Ovary (tissue), 9 donors: Measurements from ENCODE around the gene WASL. TPM values are rescaled to one million over a fixed set of nuclear protein-coding genes. Genes with fewer than 3 reads are reported as not detected.

Experiments
- DNase-seq, 5 donors: peaks; one replicate each; pipeline ENCODE4 v3.0.0-alpha.2; 2019 to 2020
- H3K27ac ChIP-seq, 2 donors: fragments of 200-600 bp; one replicate each; pipeline versions ENCODE4 v1.5.1 to v1.8.0; 2019 to 2022
- H3K27me3 ChIP-seq: fragments of 200-600 bp; one replicate; pipeline ENCODE4 v1.8.0; 2022
- H3K36me3 ChIP-seq: fragments of 200-600 bp; sonication (generic); one replicate; pipeline ENCODE4 v1.5.1; 2019
- H3K4me1 ChIP-seq: one replicate; pipeline ENCODE4 v1.8.1; 2013; ENCODE audit warnings: mild to moderate bottlenecking, moderate library complexity; ENCODE audit not compliant: insufficient read depth
- H3K4me3 ChIP-seq: fragments of 200-600 bp; sonication (generic); one replicate; pipeline ENCODE4 v1.5.1; 2017
- H3K9me3 ChIP-seq, 2 donors: fragments of 200-600 bp in 1 of 2; sonication (generic) in 1 of 2; one replicate each; pipeline versions ENCODE4 v1.5.1 to v1.8.1; 2013 to 2019; ENCODE audit warnings: mild to moderate bottlenecking in 1 of 2, moderate library complexity in 1 of 2
- EP300 ChIP-seq: sonication (generic); formaldehyde crosslinking; IDR thresholded peaks from one replicate; pipeline ENCODE4 v1.6.1; 2017; ENCODE audit warnings: antibody characterized with exemption
- POLR2A ChIP-seq: fragments of 450-650 bp; IDR thresholded peaks from one replicate; pipeline ENCODE4 v1.6.1; 2017; ENCODE audit warnings: antibody characterized with exemption, mild to moderate bottlenecking, moderate library complexity
- WGBS, 3 donors: extraction: QIAGEN DNeasy Blood & Tissue Kit in 1 of 3; methylation state at CpG; one replicate each; pipeline versions ENCODE4 v1.1.5 to v1.1.7; 2013 to 2017; 5-methylcytosine and 5-hydroxymethylcytosine counted together
- intact Hi-C, 4 donors: fragments of 100-400 bp; cut with DNase I; formaldehyde crosslinking; loops; one replicate each; pipeline versions ENCODE4 v1.11.0 to v1.15.1; 2022 to 2023
- polyA plus RNA-seq, 2 donors: library from polyadenylated mRNA; stranded (reverse); fragments of 200-250 nt in 1 of 2; fragments of 350-450 nt in 1 of 2; fragmentation: Illumina TruSeq in 1 of 2; extraction: RNeasy Lipid Tissue Mini Kit (QIAGEN cat#74804) in 1 of 2; gene quantifications; one replicate each; pipeline ENCODE4 v1.2.3, GENCODE V29; 2013 to 2014
- total RNA-seq, 7 donors: library from RNA; depleted of rRNA in 2 of 7; stranded (reverse); fragments of >200 nt in 2 of 7; fragmentation: NEBNext Ultra II Directional in 3 of 7; extraction: Animal tissue kit (Norgen Biotek cat#: 25700) in 3 of 7; gene quantifications; one replicate each; pipeline versions ENCODE4 v1.1.0 to v1.2.4, GENCODE V29; 2016 to 2023
- TF ChIP-seq, protein P1 (sequence below), 3 donors: fragments of 450-650 bp in 2 of 3; fragments of 200-600 bp in 1 of 3; IDR thresholded peaks; one replicate each; pipeline versions ENCODE4 v1.5.1 to v1.8.0; 2016 to 2022; ENCODE audit warnings: antibody characterized with exemption in 3 of 3, mild to moderate bottlenecking in 1 of 3
- donor health status: DM: no; HTN: no; CAD: no; lungs with moderate emphysema.
- donor health status: DM: no; HTN: no; CAD: no.
- donor health status: Bipolar disorder and iron deficiency.
- donor health status: DM: yes; HTN: yes; CAD: no.
- donor health status: DM: no; HTN: no; CAD: no.
- donor health status: DM: yes; HTN: yes; CAD: no.

Gene WASL
- total and polyA plus RNA-seq, 9 donors: 29.1 to 71.5 (median 45.0) TPM

DNA sequence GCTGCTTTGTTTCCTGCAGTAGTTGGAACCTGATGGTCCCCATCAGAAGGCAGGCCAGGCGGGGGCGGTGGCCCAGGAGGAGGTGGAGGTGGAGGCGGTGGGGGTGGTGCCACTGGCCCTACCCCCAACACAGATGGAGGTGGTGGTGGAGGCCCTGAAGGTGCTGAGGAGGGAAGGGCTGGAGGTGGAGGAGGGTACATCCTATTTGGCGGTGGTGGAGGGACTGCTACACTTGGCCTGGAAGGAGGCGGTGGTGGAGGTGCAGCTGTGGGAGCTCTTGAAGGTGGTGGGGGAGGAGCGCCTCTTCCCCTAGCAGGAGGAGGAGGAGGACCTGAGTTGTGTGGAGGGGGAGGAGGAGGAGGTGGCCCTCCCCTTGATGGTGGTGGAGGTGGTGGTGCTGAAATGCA, 56.3 kb downstream of the WASL start:
- Histone ChIP-seq H3K4me1 (no peaks in the 10 kb centered on the region), H3K4me3 (no peak overlapping the region), H3K9me3 (no peaks in the 10 kb centered on the region), H3K27ac (no peak overlapping the region), H3K36me3 (no peaks in the 10 kb centered on the region), H3K27me3 (no peaks in the 10 kb centered on the region)
- TF ChIP-seq EP300 (no peak), POLR2A (no peak)
- TF ChIP-seq, protein P1, sequence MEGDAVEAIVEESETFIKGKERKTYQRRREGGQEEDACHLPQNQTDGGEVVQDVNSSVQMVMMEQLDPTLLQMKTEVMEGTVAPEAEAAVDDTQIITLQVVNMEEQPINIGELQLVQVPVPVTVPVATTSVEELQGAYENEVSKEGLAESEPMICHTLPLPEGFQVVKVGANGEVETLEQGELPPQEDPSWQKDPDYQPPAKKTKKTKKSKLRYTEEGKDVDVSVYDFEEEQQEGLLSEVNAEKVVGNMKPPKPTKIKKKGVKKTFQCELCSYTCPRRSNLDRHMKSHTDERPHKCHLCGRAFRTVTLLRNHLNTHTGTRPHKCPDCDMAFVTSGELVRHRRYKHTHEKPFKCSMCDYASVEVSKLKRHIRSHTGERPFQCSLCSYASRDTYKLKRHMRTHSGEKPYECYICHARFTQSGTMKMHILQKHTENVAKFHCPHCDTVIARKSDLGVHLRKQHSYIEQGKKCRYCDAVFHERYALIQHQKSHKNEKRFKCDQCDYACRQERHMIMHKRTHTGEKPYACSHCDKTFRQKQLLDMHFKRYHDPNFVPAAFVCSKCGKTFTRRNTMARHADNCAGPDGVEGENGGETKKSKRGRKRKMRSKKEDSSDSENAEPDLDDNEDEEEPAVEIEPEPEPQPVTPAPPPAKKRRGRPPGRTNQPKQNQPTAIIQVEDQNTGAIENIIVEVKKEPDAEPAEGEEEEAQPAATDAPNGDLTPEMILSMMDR (IDR thresholded peaks at IDR 0.05): no peak
- DNase-seq: no peak
- WGBS, 3 donors: 94 to 100% (median 96%) methylated on average over 6 of the region's 6 CpGs
- intact Hi-C loops: loop anchor here in 1 of 4 donors (5.0 to 10.0 kb wide), 2 partner anchors 52 to 175 kb away; partner anchors contain the start of gene WASL

DNA sequence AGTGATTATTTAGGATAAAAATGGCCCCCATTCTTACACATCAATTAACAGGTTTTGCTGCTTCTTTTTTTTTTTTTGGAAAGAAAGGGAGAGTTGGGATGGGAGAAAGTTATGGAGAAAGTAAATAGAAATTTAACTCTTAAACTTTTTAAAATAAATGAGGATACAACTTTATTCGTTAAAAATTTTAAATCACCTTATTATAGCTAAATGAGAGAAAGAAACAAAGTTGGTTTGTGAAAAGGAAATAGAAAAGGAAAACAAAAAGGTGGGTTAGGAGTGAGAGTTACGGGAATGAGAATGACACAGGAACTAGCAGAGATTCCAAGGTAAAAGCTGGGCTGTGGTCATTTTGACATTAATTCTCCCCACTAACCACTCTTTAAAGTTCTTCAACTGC, 58.3 kb downstream of the WASL start:
- intact Hi-C loops: loop anchor here in 1 of 4 donors (5.0 to 10.0 kb wide), 2 partner anchors 54 to 177 kb away; partner anchors contain the start of gene WASL
- H3K9me3 ChIP-seq: no peaks in the 10 kb centered on the region
- TF ChIP-seq, protein P1 (IDR thresholded peaks at IDR 0.05): no peak
- H3K27ac ChIP-seq: no peak overlapping the region
- no peak overlapping the region for H3K4me3 ChIP-seq
- WGBS, 3 donors: 92 to 97% (median 97%) methylated on average over 2 of the region's 2 CpGs
- no peaks in the 10 kb centered on the region for H3K36me3 ChIP-seq
- H3K27me3 ChIP-seq: no peaks in the 10 kb centered on the region
- H3K4me1 ChIP-seq: no peaks in the 10 kb centered on the region
- DNase-seq: no peak

DNA sequence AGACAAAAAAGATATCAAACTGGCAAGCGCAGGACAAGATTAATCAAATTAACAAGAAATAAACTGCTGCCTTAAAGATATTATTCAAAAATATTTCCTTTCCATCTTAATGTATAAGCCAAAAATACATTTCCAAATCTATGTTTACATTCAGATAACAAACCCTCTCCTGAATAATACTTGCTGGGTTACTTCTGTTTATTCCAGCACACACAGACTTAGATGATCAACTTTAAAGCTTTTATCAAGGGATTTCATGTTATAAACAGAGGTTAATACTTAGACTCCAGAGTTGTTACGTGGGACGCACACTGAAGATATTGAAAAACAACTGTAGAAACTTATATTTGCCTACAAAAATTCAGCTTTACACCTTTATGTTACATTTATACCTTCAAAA, 59.6 kb downstream of the WASL start:
- no peak for DNase-seq

DNA sequence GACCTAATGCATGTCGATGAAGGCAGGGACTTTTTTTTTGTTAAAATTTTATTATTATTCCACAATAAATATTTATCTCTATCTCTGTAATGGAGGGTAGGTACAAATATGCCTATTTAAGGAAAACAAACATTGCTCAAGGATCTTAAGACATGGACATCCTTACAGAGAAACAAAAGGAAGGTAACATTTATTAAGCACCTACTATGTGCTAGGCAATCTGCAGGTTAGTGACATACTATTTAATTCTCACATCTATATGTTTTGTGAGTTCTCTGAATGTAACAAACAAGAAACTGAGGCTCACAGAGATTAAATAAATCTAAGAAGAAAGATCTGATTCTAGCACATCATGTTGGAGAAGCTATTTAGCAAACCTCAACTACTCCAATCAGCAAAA, 61.1 kb downstream of the WASL start:
- Histone ChIP-seq H3K4me3 (no peak overlapping the region), H3K36me3 (no peaks in the 10 kb centered on the region), H3K27ac (no peak overlapping the region), H3K27me3 (no peaks in the 10 kb centered on the region), H3K9me3 (no peaks in the 10 kb centered on the region), H3K4me1 (no peaks in the 10 kb centered on the region)
- intact Hi-C loops: loop anchor here in 2 of 4 donors (10.0 kb wide), 1 partner anchor 177 kb away; no protein-coding TSS in a partner anchor
- no peak for TF ChIP-seq POLR2A
- TF ChIP-seq, protein P1 (IDR thresholded peaks at IDR 0.05): no peak
- no peak for TF ChIP-seq EP300
- no peak for DNase-seq
- WGBS, 3 donors: 90 to 98% (median 93%) methylated on average over 1 of the region's 1 CpG

More for the DNA sequence above, 59.6 kb downstream of the WASL start:
- no peaks in the 10 kb centered on the region for H3K4me1 ChIP-seq
- TF ChIP-seq POLR2A (no peak), EP300 (no peak)
- TF ChIP-seq, protein P1 (IDR thresholded peaks at IDR 0.05): no peak
- WGBS, 3 donors: 59 to 76% (median 72%) methylated on average over 3 of the region's 3 CpGs
- H3K36me3 ChIP-seq: no peaks in the 10 kb centered on the region
- H3K9me3 ChIP-seq: no peaks in the 10 kb centered on the region
- no peak overlapping the region for H3K4me3 ChIP-seq
- no peak overlapping the region for H3K27ac ChIP-seq
- H3K27me3 ChIP-seq: no peaks in the 10 kb centered on the region
- intact Hi-C loops: loop anchor here in 2 of 4 donors (10.0 kb wide), 1 partner anchor 176 kb away; no protein-coding TSS in a partner anchor
